ENCODE measurements around the gene USP44.

The USP44 gene

GRCh38 chr12:95551305-95551704, at the start of gene USP44:
Gene USP44 (minus strand): TSS chr12:95551476. CDS start chr12:95534256, 17,220 bp downstream.
- no peaks in the 10 kb centered on the region for H3K27me3 ChIP-seq
- no peaks in the 10 kb centered on the region for H4K20me1 ChIP-seq
- no peak within 1 kb of the TSS for H3K4me2 ChIP-seq
- no peak within 1 kb of the TSS for H3K9ac ChIP-seq
- H3K4me3 ChIP-seq, result no peak within 1 kb of the TSS
- H3K36me3 ChIP-seq, result no peaks in the 10 kb centered on the region
- no peak within 1 kb of the TSS for H3K27ac ChIP-seq
- peaks cover 12% of the 10 kb centered on the region; the same call in 1 of the 2 replicates for H3K4me1 ChIP-seq
- TF ChIP-seq Cebpa-rat (IDR thresholded peaks at IDR 0.05), result no peak
- H3K9me3 ChIP-seq, result peaks cover 27% of the 10 kb centered on the region

DNA sequence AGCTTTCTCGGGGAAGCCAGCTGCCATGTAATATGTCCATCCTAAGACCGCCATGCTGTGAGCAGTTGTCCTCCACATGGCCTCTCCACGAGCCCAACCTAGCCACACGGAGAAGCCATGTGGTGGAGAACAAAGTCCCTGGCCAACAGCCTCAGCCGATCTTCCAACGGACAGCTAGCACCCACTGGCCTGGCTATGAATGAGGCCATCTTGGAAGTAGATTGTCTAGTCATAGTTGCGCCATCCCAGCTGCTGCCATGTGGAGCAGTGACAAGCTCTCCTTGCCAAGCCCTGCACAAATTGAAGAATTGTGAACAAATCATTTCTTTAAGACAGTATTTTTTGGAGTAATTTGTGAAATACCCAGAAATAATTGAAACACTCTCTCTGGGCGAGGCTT, 49.3 kb upstream of the USP44 start:
- Histone ChIP-seq H4K20me1 (no peaks in the 10 kb centered on the region), H3K4me3 (no peak overlapping the region), H3K9me3 (no peaks in the 10 kb centered on the region), H3K27me3 (no peaks in the 10 kb centered on the region), H3K9ac (no peak overlapping the region), H3K27ac (no peak overlapping the region), H3K4me1 (no peaks in the 10 kb centered on the region), H3K36me3 (no peaks in the 10 kb centered on the region), H3K4me2 (no peak overlapping the region)
- no peak for TF ChIP-seq Cebpa-rat (IDR thresholded peaks at IDR 0.05)

DNA sequence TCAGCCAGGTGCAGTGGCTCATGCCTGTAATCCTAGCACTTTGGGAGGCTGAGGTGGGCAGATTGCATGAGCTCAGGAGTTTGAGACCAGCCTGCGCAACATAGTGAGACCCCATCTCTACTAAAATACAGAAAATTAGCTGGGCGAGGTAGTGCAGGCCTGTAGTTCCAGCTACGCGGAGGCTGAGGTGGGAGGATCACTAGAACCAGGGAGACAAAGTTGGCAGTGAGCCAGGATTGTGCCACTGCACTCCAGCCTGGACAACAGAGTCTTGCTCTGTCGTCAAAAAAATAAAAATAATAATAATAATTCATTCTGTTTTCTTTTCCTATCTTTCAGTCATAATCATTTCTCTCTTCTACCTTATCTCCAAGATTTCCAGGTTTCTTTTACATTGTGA, 48.6 kb upstream of the USP44 start:
- H4K20me1 ChIP-seq, result no peaks in the 10 kb centered on the region
- H3K4me2 ChIP-seq, result no peak overlapping the region
- no peak overlapping the region for H3K27ac ChIP-seq
- no peak overlapping the region for H3K4me3 ChIP-seq
- H3K36me3 ChIP-seq, result no peaks in the 10 kb centered on the region
- TF ChIP-seq Cebpa-rat (IDR thresholded peaks at IDR 0.05), result no peak
- H3K4me1 ChIP-seq, result no peaks in the 10 kb centered on the region
- H3K9me3 ChIP-seq, result no peaks in the 10 kb centered on the region
- H3K27me3 ChIP-seq, result no peaks in the 10 kb centered on the region
- no peak overlapping the region for H3K9ac ChIP-seq

DNA sequence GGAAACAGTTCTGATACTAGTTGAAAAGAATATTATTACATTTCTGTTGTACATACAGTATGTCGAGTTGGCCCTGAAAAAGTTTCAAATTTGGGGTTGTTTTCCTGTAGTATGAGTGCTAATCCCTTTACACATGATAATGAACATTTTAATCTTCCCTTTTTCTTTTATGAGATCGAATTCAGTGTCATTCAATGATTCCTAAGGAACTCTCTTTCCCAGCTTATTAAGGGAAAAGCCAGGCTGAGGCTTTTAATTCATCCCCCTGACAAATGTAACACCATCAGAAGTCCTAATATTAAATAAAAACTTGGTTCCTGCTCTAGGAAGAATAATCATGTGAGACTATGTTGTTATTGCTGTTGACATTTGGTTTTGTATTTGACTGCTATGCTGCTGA, 42.9 kb upstream of the USP44 start:
- Histone ChIP-seq H3K9ac (no peak overlapping the region), H3K9me3 (no peaks in the 10 kb centered on the region), H3K4me1 (no peaks in the 10 kb centered on the region), H3K27ac (no peak overlapping the region), H3K4me3 (no peak overlapping the region), H4K20me1 (no peaks in the 10 kb centered on the region), H3K36me3 (no peaks in the 10 kb centered on the region), H3K4me2 (no peak overlapping the region), H3K27me3 (no peaks in the 10 kb centered on the region)
- no peak for TF ChIP-seq Cebpa-rat (IDR thresholded peaks at IDR 0.05)

DNA sequence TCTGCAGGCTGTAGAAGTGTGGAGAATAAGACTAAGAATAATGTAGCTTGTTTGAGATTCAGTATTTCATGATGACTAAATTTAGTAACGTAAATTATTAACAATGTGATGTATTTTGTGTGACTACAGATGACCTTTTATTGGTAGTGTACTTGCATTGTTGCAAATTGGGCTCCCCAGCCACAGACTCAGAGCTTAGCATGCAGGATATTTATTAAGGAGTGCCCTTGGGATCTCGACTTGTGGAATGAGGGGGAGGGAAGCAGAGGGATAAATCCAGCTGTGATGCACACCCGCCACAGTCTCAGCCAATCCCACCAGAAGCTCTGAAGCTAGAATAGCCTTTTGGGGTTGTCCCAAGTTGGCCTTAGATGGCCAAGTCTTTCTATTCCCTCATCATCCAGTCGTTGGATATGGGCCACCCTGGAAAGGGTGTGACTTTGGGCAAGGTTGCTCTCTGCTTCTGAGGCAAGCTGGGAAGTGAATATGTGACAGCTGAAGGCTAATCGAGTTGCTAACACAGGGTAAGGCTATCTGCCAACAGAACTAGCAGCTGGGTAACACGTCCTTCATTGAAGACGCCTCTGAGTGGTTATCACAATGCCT, 42.1 kb upstream of the USP44 start:
- no peak for TF ChIP-seq Cebpa-rat (IDR thresholded peaks at IDR 0.05)
- no peak overlapping the region for H3K4me3 ChIP-seq
- H3K36me3 ChIP-seq, result no peaks in the 10 kb centered on the region
- H3K9ac ChIP-seq, result no peak overlapping the region
- no peaks in the 10 kb centered on the region for H3K27me3 ChIP-seq
- H3K27ac ChIP-seq, result no peak overlapping the region
- H3K9me3 ChIP-seq, result no peaks in the 10 kb centered on the region
- no peak overlapping the region for H3K4me2 ChIP-seq
- no peaks in the 10 kb centered on the region for H3K4me1 ChIP-seq
- H4K20me1 ChIP-seq, result no peaks in the 10 kb centered on the region

- no peaks in the 10 kb centered on the region for H3K27me3 ChIP-seq
- no peak overlapping the region for H3K9ac ChIP-seq
- no peaks in the 10 kb centered on the region for H4K20me1 ChIP-seq
- no peak overlapping the region for H3K4me2 ChIP-seq
- TF ChIP-seq Cebpa-rat (IDR thresholded peaks at IDR 0.05), result no peak
- H3K4me1 ChIP-seq, result no peaks in the 10 kb centered on the region
- H3K36me3 ChIP-seq, result no peaks in the 10 kb centered on the region
- no peak overlapping the region for H3K27ac ChIP-seq
- no peak overlapping the region for H3K4me3 ChIP-seq
- H3K9me3 ChIP-seq, result no peaks in the 10 kb centered on the region
Observed at GRCh38 chr12:95591731-95592130, 40.5 kb upstream of the USP44 start.

DNA sequence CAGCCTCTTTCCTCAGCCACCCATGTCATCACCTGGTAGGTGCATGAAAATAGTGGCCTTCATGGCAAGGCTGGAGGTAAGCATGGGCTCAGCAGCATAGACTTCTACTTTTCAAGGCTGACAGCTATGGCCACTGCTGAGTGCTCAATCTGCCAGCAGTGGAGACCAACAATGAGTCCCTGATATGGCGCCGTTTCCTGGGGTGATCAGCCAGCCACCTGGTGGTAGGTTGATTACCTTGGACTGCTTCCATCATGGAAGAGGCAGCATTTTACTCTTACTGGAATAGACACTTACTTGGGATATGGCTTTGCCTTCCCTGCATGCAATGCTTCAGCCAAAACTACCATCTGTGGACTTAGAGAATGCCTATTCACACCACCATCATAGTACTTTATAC, 39.5 kb upstream of the USP44 start:
- Histone ChIP-seq H3K4me1 (no peaks in the 10 kb centered on the region), H3K4me2 (no peak overlapping the region), H3K9me3 (no peaks in the 10 kb centered on the region), H4K20me1 (no peaks in the 10 kb centered on the region), H3K9ac (no peak overlapping the region), H3K36me3 (no peaks in the 10 kb centered on the region), H3K4me3 (no peak overlapping the region), H3K27ac (no peak overlapping the region), H3K27me3 (no peaks in the 10 kb centered on the region)
- TF ChIP-seq Cebpa-rat (IDR thresholded peaks at IDR 0.05), result no peak

GRCh38 chr12:95583933-95584332, 32.7 kb upstream of the USP44 start:
- TF ChIP-seq Cebpa-rat (IDR thresholded peaks at IDR 0.05), result no peak
- no peaks in the 10 kb centered on the region for H4K20me1 ChIP-seq
- no peak overlapping the region for H3K4me3 ChIP-seq
- no peaks in the 10 kb centered on the region for H3K9me3 ChIP-seq
- H3K27me3 ChIP-seq, result no peaks in the 10 kb centered on the region
- no peak overlapping the region for H3K4me2 ChIP-seq
- no peak overlapping the region for H3K9ac ChIP-seq
- H3K4me1 ChIP-seq, result no peaks in the 10 kb centered on the region
- no peaks in the 10 kb centered on the region for H3K36me3 ChIP-seq
- H3K27ac ChIP-seq, result no peak overlapping the region

GRCh38 chr12:95582230-95583058, 31.2 kb upstream of the USP44 start:
- Histone ChIP-seq H3K27me3 (no peaks in the 10 kb centered on the region), H3K4me2 (no peak overlapping the region), H3K4me1 (no peaks in the 10 kb centered on the region), H3K27ac (no peak overlapping the region), H3K4me3 (no peak overlapping the region), H4K20me1 (no peaks in the 10 kb centered on the region), H3K9me3 (no peaks in the 10 kb centered on the region), H3K36me3 (no peaks in the 10 kb centered on the region), H3K9ac (no peak overlapping the region)
- no peak for TF ChIP-seq Cebpa-rat (IDR thresholded peaks at IDR 0.05)

GRCh38 chr12:95577820-95578219, 26.5 kb upstream of the USP44 start:
- H3K9me3 ChIP-seq, result no peaks in the 10 kb centered on the region
- no peak for TF ChIP-seq Cebpa-rat (IDR thresholded peaks at IDR 0.05)

More at GRCh38 chr12:95577820-95578219, 26.5 kb upstream of the USP44 start:
- H3K27ac ChIP-seq, result no peak overlapping the region
- no peaks in the 10 kb centered on the region for H3K4me1 ChIP-seq
- no peaks in the 10 kb centered on the region for H4K20me1 ChIP-seq
- H3K9ac ChIP-seq, result no peak overlapping the region
- H3K27me3 ChIP-seq, result no peaks in the 10 kb centered on the region
- no peaks in the 10 kb centered on the region for H3K36me3 ChIP-seq
- no peak overlapping the region for H3K4me2 ChIP-seq
- H3K4me3 ChIP-seq, result no peak overlapping the region
